Kidney (tissue), 14 donors: Measurements from ENCODE around the gene HIPK2. TPM values are rescaled to one million over a fixed set of nuclear protein-coding genes. Genes with fewer than 3 reads are reported as not detected.

Experiments used
- DNase-seq, 5 donors: peaks; one replicate each; pipeline ENCODE4 v3.0.0-alpha.2; 2013 to 2020
- FAIRE-seq: peaks from 2 replicates; lab custom pipeline; 2012; peaks lifted over from hg19 to GRCh38; lab: Jason Lieb, UNC
- H3K27ac ChIP-seq, 2 donors: one replicate each; pipeline ENCODE4 v1.7.0; 2013; ENCODE audit warnings: low read depth in 2 of 2, low read length in 2 of 2, inconsistent platforms in 1 of 2
- H3K27me3 ChIP-seq: one replicate; pipeline ENCODE4 v1.7.1; 2013; ENCODE audit warnings: low read length, inconsistent platforms; ENCODE audit not compliant: control insufficient read depth, insufficient read depth
- H3K36me3 ChIP-seq, 3 donors: one replicate each; pipeline versions ENCODE4 v1.7.0 to v1.7.1; 2013; ENCODE audit warnings: low read length in 3 of 3, control low read depth in 1 of 3, inconsistent platforms in 1 of 3; ENCODE audit not compliant: insufficient read depth in 3 of 3, control insufficient read depth in 2 of 3
- H3K4me1 ChIP-seq, 3 donors: one replicate each; pipeline versions ENCODE4 v1.7.0 to v1.7.1; 2013; ENCODE audit warnings: low read length in 3 of 3, inconsistent platforms in 1 of 3, low read depth in 1 of 3; ENCODE audit not compliant: control insufficient read depth in 2 of 3, insufficient read depth in 2 of 3
- H3K4me3 ChIP-seq, 3 donors: one replicate each; pipeline versions ENCODE4 v1.7.0 to v1.8.1; 2013; ENCODE audit warnings: low read length in 3 of 3, control low read depth in 1 of 3, inconsistent platforms in 1 of 3
- H3K9ac ChIP-seq, 3 donors: one replicate each; pipeline versions ENCODE4 v1.7.0 to v1.7.1; 2013; ENCODE audit warnings: low read length in 3 of 3, control low read depth in 1 of 3, inconsistent platforms in 1 of 3
- H3K9me3 ChIP-seq, 3 donors: one replicate each; pipeline versions ENCODE4 v1.7.0 to v1.7.1; 2013; ENCODE audit warnings: low read length in 3 of 3, control low read depth in 1 of 3, inconsistent platforms in 1 of 3; ENCODE audit not compliant: control insufficient read depth in 2 of 3, insufficient read depth in 1 of 3
- CTCF ChIP-seq: IDR thresholded peaks from 3 replicates; pipeline ENCODE4 v1.5.1; 2012; ENCODE audit warnings: mild to moderate bottlenecking, moderate library complexity, borderline replicate concordance; ENCODE audit not compliant: insufficient read depth; ENCODE audit errors: extremely low read depth
- intact Hi-C: fragments of 100-400 bp; cut with DNase I; formaldehyde crosslinking; loops from one replicate; pipeline ENCODE4 v1.11.1; 2022
- polyA plus RNA-seq: library from polyadenylated mRNA; stranded (reverse); fragments of 350-450 nt; fragmentation: Illumina TruSeq; extraction: RNeasy Lipid Tissue Mini Kit (QIAGEN cat#74804); gene quantifications from one replicate; pipeline ENCODE4 v1.2.3, GENCODE V29; 2014; ENCODE audit warnings: low read depth, low replicate concordance; ENCODE audit not compliant: insufficient read depth
- total RNA-seq: library from RNA; stranded (reverse); fragmentation: NEBNext Ultra II Directional; extraction: Animal tissue kit (Norgen Biotek cat#: 25700); gene quantifications from one replicate; pipeline ENCODE4 v1.2.1, GENCODE V29; 2021
- donor health status: control.
- donor health status: control.
- donor health status: control.
- donor health status: control.
- donor health status: control.
- donor health status: DM: yes; HTN: yes; CAD: no.
- donor health status: Normal renal cell carcinoma (clear cell type).

The HIPK2 gene
- total and polyA plus RNA-seq, 2 donors from 2014 or later = 9.6 to 153 TPM

GRCh38 chr7:139645572-139646523 is 131.9 kb downstream of the HIPK2 start:
- H3K27ac ChIP-seq = peak overlapping the region; percentile 44 to 60
- no peaks in the 10 kb centered on the region for H3K27me3 ChIP-seq
- intact Hi-C loops = loop anchor here (10.0 kb wide), 2 partner anchors 119 to 359 kb away; no protein-coding TSS in a partner anchor
- no peak overlapping the region for H3K9ac ChIP-seq
- DNase-seq = peak; percentile 85 to 95 (median 88)
- no peak overlapping the region for H3K4me3 ChIP-seq
- H3K9me3 ChIP-seq = no peaks in the 10 kb centered on the region
- peak; percentile 94 for TF ChIP-seq CTCF
- peaks cover 0 to 5% (median 0%) of the 10 kb centered on the region in 3 donors for H3K36me3 ChIP-seq
- no peak for FAIRE-seq
- H3K4me1 ChIP-seq = peaks cover 3 to 20% (median 19%) of the 10 kb centered on the region in 3 donors

GRCh38 chr7:139643951-139644585 is 133.7 kb downstream of the HIPK2 start:
- DNase-seq = peak in 1 of 5 donors; percentile 52
- intact Hi-C loops = loop anchor here (10.0 kb wide), 2 partner anchors 121 to 361 kb away; no protein-coding TSS in a partner anchor
- peaks cover 3 to 13% (median 11%) of the 10 kb centered on the region in 3 donors for H3K4me1 ChIP-seq

DNA sequence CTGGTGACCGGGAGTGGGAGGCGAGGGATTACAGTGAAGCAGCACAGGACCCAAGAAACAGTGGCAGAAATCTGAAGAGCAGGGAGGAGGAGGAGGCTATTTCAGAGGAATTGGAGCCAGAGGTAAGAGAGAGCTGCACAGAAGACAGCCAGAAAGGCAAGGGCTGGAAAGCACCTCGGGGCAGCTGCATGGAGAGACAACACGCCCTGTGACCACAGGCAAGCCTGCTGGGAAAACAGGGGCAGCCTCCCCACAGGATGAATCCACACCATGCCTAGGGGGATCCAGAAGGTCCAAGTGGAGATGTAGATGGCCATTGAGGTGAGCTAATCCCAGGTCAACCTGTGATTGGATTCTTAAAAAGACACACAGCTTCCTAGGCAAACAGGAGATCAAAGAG is 135.5 kb downstream of the HIPK2 start:
- FAIRE-seq = no peak
- intact Hi-C loops = loop anchor here (10.0 kb wide), 2 partner anchors 123 to 363 kb away; no protein-coding TSS in a partner anchor
- Histone ChIP-seq H3K36me3 (peaks cover 0 to 5% (median 3%) of the 10 kb centered on the region in 3 donors), H3K27ac (no peak overlapping the region), H3K27me3 (no peaks in the 10 kb centered on the region), H3K9me3 (no peaks in the 10 kb centered on the region), H3K4me3 (no peak overlapping the region), H3K4me1 (peaks cover 3 to 18% (median 16%) of the 10 kb centered on the region in 3 donors), H3K9ac (no peak overlapping the region)
- DNase-seq = peak in 2 of 5 donors; percentile 35
- TF ChIP-seq CTCF = no peak

More at GRCh38 chr7:139643951-139644585, 133.7 kb downstream of the HIPK2 start:
- H3K36me3 ChIP-seq = peaks cover 0 to 5% (median 3%) of the 10 kb centered on the region in 3 donors
- no peak overlapping the region for H3K27ac ChIP-seq
- H3K9ac ChIP-seq = no peak overlapping the region
- no peaks in the 10 kb centered on the region for H3K27me3 ChIP-seq
- TF ChIP-seq CTCF = no peak
- H3K4me3 ChIP-seq = no peak overlapping the region
- no peak for FAIRE-seq
- no peaks in the 10 kb centered on the region for H3K9me3 ChIP-seq
